NCI-H524 treated with DMSO at 0.1 percent for 48 hours (cell line): Measurements from ENCODE around the gene RND2.

Experiments
- DNase-seq: peaks from one replicate; lab custom pipeline; 2025; lab: John Stamatoyannopoulos, UW

Gene RND2

GRCh38 chr17:43006639-43007551, 18.1 kb upstream of the RND2 start, which contains the start of gene IFI35:
Gene IFI35, plus strand, starts transcription at chr17:43006784. Its CDS starts 164 bp downstream, at chr17:43006948.
- peak; percentile 16 for DNase-seq

DNA sequence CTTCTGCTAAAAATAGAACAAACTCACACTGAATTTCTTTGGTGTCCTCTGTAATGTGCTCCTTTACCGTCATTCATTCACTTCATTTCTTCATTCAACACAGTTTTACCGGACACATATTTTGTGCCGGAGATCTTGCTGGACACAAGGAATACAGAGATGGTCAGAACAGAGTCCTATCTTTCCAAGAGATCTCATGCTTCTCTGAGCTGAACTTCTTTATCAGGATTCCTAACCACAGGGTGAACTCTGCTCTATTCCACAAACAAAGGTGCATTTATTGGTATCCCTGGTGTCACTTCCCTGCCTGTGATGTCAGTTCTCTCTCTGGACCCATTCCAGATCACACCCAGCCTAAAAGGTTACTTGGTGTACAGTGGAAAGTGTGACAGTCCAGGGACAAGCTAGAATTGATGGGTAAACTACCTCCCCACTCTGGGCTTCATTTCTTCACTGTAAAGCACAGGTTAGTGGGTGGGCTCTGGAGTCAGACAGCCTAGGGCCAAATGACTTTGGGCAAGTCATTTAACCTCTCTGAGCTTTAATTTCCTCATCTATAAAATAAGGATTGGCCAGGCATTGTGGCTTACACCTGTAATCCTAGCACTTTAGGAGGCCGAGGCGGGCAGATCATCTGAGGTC, 14.2 kb upstream of the RND2 start:
- DNase-seq: no peak

DNA sequence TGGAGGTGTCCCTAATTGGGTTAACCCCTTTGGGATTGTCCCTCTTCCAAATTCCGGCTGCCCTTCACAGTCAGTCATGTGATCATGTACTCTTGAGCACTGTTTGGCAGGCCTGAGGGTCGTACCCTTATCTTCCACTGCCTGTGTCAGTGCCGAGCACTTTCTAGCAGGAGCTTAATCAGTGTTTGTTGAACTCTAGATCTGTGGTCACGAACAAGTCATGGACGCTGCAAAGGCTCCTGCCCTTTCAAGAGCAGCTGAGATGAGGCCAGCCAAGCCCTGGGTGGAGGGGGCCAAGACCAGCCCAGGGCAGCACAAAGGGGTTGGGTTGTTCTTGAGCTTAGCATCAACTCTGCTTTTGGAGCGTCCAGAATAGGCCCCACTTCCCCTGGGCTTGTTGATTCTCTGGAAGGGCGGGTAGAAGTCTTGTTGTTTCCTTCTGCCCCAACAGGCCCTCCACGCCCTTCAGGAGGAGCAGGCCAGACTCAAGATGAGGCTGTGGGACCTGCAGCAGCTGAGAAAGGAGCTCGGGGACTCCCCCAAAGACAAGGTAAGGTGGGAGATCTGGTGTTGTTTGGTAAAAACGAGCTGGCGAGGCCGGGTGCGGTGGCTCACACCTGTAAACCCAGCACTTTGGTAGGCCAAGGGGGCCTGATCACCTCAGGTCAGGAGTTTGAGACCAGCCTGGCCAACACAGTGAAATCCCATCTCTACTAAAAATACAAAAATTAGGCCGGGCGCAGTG, 13.1 kb upstream of the RND2 start:
- DNase-seq: no peak

DNA sequence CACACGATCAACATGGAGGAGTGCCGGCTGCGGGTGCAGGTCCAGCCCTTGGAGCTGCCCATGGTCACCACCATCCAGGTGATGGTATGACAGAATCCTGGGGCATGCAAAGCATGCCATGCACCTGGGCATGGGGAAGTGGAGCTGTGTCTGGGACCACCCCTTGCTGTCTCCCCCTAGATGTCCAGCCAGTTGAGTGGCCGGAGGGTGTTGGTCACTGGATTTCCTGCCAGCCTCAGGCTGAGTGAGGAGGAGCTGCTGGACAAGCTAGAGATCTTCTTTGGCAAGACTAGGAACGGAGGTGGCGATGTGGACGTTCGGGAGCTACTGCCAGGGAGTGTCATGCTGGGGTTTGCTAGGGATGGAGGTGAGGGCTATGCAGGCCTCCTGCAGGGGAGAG, 11.7 kb upstream of the RND2 start:
- no peak for DNase-seq

DNA sequence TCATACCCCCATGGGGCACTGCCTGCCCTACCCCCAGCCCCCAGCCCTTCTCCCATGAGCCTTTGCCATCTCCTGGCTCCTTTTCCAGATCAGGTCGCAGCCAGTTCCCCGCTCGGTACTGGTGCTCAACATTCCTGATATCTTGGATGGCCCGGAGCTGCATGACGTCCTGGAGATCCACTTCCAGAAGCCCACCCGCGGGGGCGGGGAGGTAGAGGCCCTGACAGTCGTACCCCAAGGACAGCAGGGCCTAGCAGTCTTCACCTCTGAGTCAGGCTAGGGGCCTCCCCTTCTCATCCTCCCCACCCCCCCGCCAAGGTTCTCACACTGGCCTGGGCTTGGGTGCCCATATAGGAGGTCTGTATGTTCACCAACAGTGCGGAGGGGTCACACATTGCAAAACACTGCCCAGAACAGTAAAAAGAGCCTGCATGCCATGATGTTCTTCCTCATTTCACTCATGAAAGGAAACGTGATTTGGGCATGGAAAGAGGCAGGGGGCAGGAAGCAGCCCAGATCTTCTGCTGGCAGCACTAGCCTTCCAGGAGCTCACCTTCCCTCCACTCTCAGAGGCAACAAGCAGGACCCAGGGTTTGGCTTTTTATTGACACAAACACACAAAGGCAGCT, 10.9 kb upstream of the RND2 start:
- no peak for DNase-seq

GRCh38 chr17:43014649-43015542, 10.1 kb upstream of the RND2 start:
- DNase-seq: no peak

DNA sequence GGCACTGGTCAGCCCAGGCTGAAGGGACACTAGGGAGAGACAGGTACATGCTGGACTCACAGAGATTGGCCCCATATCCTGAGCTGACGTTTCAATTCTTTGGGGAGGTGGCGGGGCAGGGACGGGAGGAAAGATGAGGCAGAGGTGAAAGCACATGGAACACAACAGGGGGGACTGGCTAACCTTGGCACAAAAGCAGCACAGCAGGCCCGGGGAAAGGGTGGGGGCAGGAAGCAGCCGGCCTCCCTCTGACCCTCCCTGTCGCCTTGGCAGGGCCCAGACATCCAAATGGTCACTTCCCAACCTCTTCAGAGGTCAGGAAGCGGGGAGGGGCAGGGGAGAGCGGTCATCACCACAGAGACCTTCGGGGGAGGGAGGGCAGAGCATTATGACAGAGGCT, 9.5 kb upstream of the RND2 start:
- no peak for DNase-seq

GRCh38 chr17:43016216-43016615, 8.8 kb upstream of the RND2 start:
- no peak for DNase-seq

DNA sequence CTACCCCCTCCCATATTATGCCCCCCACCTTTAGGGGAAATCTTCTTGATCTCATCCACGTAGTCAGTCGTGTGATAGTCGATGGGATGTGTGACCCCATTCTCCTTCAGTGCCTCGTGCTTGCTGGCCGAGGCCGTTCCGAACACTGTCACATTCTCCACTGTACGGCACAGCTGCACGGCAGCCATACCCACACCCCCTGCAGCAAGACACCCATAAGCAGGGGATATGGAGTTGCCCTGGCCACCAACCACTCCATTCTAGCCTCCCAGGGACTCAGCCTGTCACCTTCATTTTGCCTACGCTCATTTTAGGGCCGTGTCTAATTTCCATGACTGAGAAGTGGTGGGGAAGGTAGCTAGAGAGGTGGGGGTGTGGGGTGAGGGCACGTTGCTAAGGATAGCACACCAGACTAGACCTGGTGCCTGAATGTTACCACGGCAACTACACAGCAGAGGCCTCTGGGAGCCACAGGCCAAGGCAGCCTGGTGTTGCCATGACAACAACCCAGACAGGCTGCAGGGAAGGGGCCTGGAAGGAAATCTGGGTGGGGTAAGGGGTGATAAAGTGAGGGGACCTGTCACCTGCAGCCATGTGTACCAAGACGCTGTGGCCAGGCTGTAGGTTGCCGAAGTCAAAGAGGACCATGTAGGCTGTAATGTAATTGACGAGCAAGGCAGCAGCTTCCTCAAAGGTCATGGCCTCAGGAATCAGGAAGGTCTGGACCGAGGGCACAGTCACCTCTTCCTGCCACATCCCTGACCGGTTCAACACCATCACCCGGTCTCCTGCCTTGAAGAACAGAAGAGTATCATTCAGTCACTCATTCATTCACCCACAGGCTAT, 6.8 kb upstream of the RND2 start:
- DNase-seq: no peak

DNA sequence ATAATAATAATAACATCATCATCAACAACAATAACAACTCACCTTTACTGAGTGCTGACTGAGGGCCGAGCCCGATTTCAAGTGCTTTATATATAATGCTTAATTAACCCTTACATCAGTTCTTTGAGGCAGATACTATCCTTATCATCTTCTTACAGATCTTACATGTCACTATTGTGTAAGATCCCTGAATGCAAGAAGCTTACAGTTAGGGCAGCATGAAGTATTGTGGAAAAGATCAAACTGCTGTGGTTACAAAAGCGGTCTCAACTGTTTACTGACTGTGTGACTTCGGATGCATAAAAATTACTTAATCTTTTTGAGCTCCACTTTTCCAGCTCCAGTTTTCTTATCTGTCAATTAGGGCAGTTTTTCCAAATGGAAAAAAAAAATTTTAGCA, 6.1 kb upstream of the RND2 start:
- DNase-seq: no peak

DNA sequence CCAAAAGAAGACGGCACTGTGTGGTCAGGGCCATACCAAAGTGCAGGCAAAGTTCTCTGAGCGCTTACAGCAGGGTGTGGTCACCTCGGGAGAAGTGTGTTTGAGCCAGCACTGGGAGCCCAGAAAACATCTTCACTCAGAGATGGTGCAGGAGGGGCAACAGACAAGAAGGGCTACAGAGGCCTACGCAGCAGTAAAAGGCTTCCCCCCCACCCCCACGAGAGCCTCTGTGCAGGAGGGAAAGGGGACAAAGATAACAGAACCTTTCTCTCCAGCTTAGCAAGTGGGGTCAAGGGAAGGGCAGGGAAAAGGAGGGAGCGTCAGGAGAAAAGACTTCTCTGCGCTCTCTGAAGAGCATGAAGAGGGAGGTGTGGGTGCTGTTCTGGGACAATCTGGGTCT, 5.6 kb upstream of the RND2 start:
- DNase-seq: no peak

DNA sequence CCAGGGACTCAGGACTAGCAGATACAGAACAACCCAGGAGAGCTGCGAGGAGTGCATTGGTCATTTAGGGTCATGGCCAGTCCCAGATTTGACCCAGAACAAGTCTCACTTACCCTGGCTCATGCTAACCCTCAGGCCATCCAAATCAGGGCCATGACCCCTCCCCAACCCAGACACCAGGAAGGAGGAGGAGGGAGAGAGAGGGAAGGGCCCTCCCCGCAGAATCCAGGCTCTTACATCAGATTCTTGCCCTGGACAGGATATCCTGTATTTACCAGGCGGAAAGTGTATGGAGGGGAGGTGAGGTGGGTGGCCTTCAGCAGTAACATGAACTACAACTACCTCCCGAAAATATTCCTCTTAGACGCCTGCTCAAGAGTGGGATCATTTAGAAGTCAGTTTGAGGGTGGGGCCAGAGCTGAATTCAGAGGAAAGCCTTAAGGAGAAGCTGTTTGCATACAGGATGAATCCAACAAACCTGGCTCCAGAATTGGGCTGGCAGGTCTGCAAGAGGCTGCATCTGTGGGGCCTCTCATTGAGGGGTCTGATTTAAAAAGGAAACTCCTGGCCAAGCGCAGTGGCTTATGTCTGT, 4.9 kb upstream of the RND2 start:
- DNase-seq: no peak

- no peak for DNase-seq
Observed at GRCh38 chr17:43020789-43021740, 4.0 kb upstream of the RND2 start.

DNA sequence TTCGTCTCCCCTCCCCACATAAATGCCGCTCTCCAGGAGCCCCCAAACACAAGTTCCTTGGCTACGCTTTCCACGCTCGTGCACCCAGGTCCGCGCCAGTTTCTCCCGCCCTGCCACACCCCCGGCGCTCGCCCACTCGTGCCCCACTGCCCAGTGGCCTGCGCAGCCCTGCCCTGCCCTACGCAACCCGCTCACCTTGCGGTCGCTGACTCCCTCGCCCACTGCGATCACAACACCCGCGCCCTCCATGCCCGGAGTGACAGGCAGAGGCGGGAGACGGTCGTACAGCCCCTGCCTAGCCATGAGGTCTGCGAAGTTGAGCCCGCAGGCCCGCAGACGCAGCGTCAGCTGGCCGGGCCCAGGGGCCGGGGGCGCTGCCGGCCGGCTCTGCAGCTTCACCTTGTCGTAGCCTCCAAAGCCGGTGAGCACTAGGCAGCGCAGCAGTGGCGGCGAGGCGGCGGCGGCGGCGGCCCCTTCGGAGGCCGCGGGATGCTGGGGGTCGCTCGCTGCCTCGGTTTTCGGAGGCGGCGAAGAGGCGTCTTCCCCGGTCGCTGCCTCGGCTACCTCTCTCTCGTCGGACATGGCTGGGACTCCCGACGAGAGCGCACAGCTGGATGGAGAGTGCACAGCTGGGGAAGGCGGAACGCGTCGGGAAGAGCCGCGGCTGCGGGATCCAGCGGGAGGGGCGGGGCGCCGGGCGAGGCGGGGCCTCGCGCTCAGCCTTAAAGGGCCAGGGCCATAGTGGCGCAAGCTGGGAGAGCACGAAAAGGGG, 3.1 kb upstream of the RND2 start, which contains the start of gene VAT1:
VAT1 (minus strand) TSS at position 645 of the 772 bp plus-strand sequence; CDS start at position 582, 63 bp downstream.
- DNase-seq: peak; percentile 14

- no peak for DNase-seq
Observed at GRCh38 chr17:43025290-43025657, 243 bp downstream of the RND2 start.

DNA sequence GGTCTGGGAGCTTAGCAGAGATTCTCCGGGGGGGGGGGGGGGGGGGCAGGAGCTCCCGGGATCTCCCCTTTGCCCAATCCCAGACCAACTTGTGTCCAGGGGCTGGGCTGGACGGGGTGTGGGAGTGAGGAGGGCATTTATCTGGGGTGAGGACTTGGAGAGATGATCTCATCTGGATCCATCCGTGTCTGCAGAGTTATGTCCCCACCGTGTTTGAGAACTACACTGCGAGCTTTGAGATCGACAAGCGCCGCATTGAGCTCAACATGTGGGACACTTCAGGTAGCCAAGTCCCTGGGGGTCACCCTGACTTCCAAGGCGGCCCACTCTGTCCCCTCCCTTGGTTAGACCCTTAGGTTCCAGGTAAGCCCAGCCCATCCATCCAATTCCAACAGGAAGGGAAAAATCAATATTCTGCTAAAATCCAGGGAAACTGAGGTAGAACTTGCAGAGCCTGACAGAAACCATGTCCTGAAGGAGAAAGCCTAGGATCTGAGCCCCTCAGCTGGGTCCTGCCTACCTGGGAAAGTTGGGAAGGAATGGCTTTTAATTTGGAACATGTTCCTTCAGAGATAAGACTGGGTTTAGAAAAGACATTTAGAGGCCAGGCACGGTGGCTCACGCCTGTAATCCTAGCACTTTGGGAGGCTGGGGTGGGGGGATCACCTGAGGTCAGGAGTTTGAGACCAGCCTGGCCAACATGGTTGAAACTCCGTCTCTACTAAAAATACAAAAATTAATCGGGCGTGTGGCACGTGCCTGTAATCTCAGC, 921 bp downstream of the RND2 start:
- DNase-seq: no peak

- DNase-seq: no peak
Observed at GRCh38 chr17:43026595-43026994, 1.6 kb downstream of the RND2 start.
